ENCODE measurements around the gene CCDC141.
"Not testable (repeated sequence)": the region's sequence is repeated elsewhere in the genome, so short reads cannot be mapped to it uniquely, and the experiment has no call there.

Gene CCDC141

GRCh38 chr2:179049546-179050311 is at the start of gene CCDC141:
CCDC141 (minus strand) TSS chr2:179050137; CDS start chr2:179049941, 196 bp downstream.
- no peak for DNase-seq (ENCODE audit: low spot score)

- DNase-seq (ENCODE audit: low spot score) = no peak
These were observed 48.2 kb upstream of the CCDC141 start for GRCh38 chr2:179098080-179098689.

- DNase-seq (ENCODE audit: low spot score) = no peak
These were observed 47.2 kb upstream of the CCDC141 start for GRCh38 chr2:179097131-179097530.

GRCh38 chr2:179096090-179096489 is 46.2 kb upstream of the CCDC141 start:
- no peak for DNase-seq (ENCODE audit: low spot score)

- DNase-seq (ENCODE audit: low spot score) = not testable (repeated sequence)
These were observed 43.0 kb upstream of the CCDC141 start for GRCh38 chr2:179092912-179093311.

GRCh38 chr2:179082697-179083096 is 32.8 kb upstream of the CCDC141 start:
- no peak for DNase-seq (ENCODE audit: low spot score)

- DNase-seq (ENCODE audit: low spot score) = no peak
These were observed 32.0 kb upstream of the CCDC141 start for GRCh38 chr2:179081954-179082353.

- no peak for DNase-seq (ENCODE audit: low spot score)
These were observed 22.6 kb upstream of the CCDC141 start for GRCh38 chr2:179072527-179072926.

- no peak for DNase-seq (ENCODE audit: low spot score)
These were observed 21.9 kb upstream of the CCDC141 start for GRCh38 chr2:179071810-179072355.

- no peak for DNase-seq (ENCODE audit: low spot score)
These were observed 21.0 kb upstream of the CCDC141 start for GRCh38 chr2:179070895-179071294.

- DNase-seq (ENCODE audit: low spot score) = no peak
These were observed 19.7 kb upstream of the CCDC141 start for GRCh38 chr2:179069685-179070084.

GRCh38 chr2:179068991-179069643 is 19.2 kb upstream of the CCDC141 start:
- no peak for DNase-seq (ENCODE audit: low spot score)

- DNase-seq (ENCODE audit: low spot score) = no peak
These were observed 9.2 kb upstream of the CCDC141 start for GRCh38 chr2:179059026-179059700.

GRCh38 chr2:179057737-179058136 is 7.8 kb upstream of the CCDC141 start:
- no peak for DNase-seq (ENCODE audit: low spot score)

GRCh38 chr2:179053568-179053967 is 3.6 kb upstream of the CCDC141 start:
- not testable (repeated sequence) for DNase-seq (ENCODE audit: low spot score)

GRCh38 chr2:179051250-179051649 is 1.3 kb upstream of the CCDC141 start:
- DNase-seq (ENCODE audit: low spot score) = no peak

GRCh38 chr2:179050755-179051154 is 818 bp upstream of the CCDC141 start:
- no peak for DNase-seq (ENCODE audit: low spot score)

GRCh38 chr2:179049203-179049545 is 763 bp downstream of the CCDC141 start:
- no peak for DNase-seq (ENCODE audit: low spot score)

- DNase-seq (ENCODE audit: low spot score) = no peak
These were observed 1.8 kb downstream of the CCDC141 start for GRCh38 chr2:179048099-179048498.

GRCh38 chr2:179045602-179046001 is 4.3 kb downstream of the CCDC141 start:
- not testable (repeated sequence) for DNase-seq (ENCODE audit: low spot score)

- no peak for DNase-seq (ENCODE audit: low spot score)
These were observed 5.4 kb downstream of the CCDC141 start for GRCh38 chr2:179044500-179044899.

GRCh38 chr2:179037807-179038206 is 12.1 kb downstream of the CCDC141 start:
- no peak for DNase-seq (ENCODE audit: low spot score)
